Measurements from ENCODE around the gene MRPL12. TPM values are rescaled to one million over a fixed set of nuclear protein-coding genes. Genes with fewer than 3 reads are reported as not detected.

MRPL12 gene
- total RNA-seq, 1 experiment from 2014 or later: 140 TPM

DNA sequence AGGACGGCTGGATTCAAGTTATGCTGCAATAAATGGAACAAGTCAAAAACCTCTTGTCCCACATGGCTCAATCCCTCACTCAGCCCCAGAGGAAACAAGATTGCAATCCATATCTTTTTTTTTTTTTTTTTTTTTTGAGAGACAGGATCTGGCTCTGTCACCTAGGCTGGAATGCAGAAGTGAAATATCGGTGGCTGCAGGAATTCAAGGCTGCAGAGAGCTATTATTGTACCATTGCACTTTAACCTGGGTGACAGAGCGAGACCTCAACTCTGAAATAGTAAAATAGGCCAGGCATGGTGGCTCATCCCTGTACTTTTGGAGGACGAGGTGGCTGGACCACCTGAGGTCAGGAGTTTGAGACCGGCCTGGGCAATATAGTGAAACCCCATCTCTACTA, 44.1 kb upstream of the MRPL12 start:
- H3K4me3 Mint-ChIP-seq: no peak overlapping the region
- H3K18ac ChIP-seq (ENCODE audit: insufficient read length, low read depth, low read length): no peak overlapping the region
- H3K4me1 ChIP-seq (ENCODE audit: insufficient read depth, low read length): no peaks in the 10 kb centered on the region
- H3K23me2 ChIP-seq (ENCODE audit: insufficient read length, low read depth, low read length, poor library complexity, severe bottlenecking): peaks cover 4% of the 10 kb centered on the region
- H3K79me2 ChIP-seq (ENCODE audit: insufficient read depth, low read length): no peaks in the 10 kb centered on the region
- H2BK5ac ChIP-seq (ENCODE audit: insufficient read length, low read length): no peak overlapping the region
- WGBS (ENCODE audit: extremely low coverage, insufficient read length, low lambda C conversion rate): no CpG with 5 or more reads among the region's 5 CpGs
- H3T11ph ChIP-seq (ENCODE audit: low read length): no peak overlapping the region
- H3K56ac ChIP-seq (ENCODE audit: insufficient read length, low read depth, low read length): no peak overlapping the region
- no peak overlapping the region for H4K5ac ChIP-seq (ENCODE audit: insufficient read length, low read depth, low read length)
- H2BK15ac ChIP-seq (ENCODE audit: low read depth, low read length): no peak overlapping the region
- H3K9me3 Mint-ChIP-seq: no peaks in the 10 kb centered on the region
- H2AFZ ChIP-seq (ENCODE audit: low read length): no peak overlapping the region
- H4K91ac ChIP-seq (ENCODE audit: insufficient read length, low read depth, low read length): no peak overlapping the region
- no peak overlapping the region for H3K27ac ChIP-seq (ENCODE audit: insufficient read length, low read depth, low read length)
- no peaks in the 10 kb centered on the region for H3K79me1 ChIP-seq (ENCODE audit: insufficient read depth, low read depth, low read length, poor library complexity, severe bottlenecking)
- no peak overlapping the region for H4K8ac ChIP-seq (replicated peaks; ENCODE audit: insufficient read length, low read depth, low read length)
- TF ChIP-seq, protein P1, sequence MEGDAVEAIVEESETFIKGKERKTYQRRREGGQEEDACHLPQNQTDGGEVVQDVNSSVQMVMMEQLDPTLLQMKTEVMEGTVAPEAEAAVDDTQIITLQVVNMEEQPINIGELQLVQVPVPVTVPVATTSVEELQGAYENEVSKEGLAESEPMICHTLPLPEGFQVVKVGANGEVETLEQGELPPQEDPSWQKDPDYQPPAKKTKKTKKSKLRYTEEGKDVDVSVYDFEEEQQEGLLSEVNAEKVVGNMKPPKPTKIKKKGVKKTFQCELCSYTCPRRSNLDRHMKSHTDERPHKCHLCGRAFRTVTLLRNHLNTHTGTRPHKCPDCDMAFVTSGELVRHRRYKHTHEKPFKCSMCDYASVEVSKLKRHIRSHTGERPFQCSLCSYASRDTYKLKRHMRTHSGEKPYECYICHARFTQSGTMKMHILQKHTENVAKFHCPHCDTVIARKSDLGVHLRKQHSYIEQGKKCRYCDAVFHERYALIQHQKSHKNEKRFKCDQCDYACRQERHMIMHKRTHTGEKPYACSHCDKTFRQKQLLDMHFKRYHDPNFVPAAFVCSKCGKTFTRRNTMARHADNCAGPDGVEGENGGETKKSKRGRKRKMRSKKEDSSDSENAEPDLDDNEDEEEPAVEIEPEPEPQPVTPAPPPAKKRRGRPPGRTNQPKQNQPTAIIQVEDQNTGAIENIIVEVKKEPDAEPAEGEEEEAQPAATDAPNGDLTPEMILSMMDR (conservative IDR thresholded peaks at IDR 0.05): no peak
- no peaks in the 10 kb centered on the region for H4K20me1 ChIP-seq (ENCODE audit: control insufficient read depth, insufficient read depth, insufficient read length)
- no peak overlapping the region for H3K9ac ChIP-seq (ENCODE audit: extremely low read depth, insufficient read length, low read length)
- H3K36me3 Mint-ChIP-seq (ENCODE audit: insufficient read depth in 1 of 3, low read depth in 3 of 3): 0 out of 7 replicates have a peak, but pooled peaks cover 0 to under 1% (median 0%) of the 10 kb centered on the region in 3 experiments
- H3K9me3 ChIP-seq (ENCODE audit: control insufficient read depth, low read depth, low read length): no peaks in the 10 kb centered on the region
- no peak overlapping the region for H3K23ac ChIP-seq (ENCODE audit: insufficient read length, low read depth, low read length)
- no peak overlapping the region for H3K4ac ChIP-seq (ENCODE audit: low read depth, low read length)
- H2BK120ac ChIP-seq (ENCODE audit: low read depth, low read length, poor library complexity, severe bottlenecking): no peak overlapping the region
- H2AK5ac ChIP-seq (ENCODE audit: insufficient read length, low read length): no peak overlapping the region
- H3K27ac Mint-ChIP-seq: no peak overlapping the region
- no peak overlapping the region for H3K4me2 ChIP-seq (ENCODE audit: insufficient read depth, insufficient read length, low read length)
- no peak overlapping the region for H2BK12ac ChIP-seq (ENCODE audit: insufficient read length, low read depth, low read length)
- H2BK20ac ChIP-seq (ENCODE audit: low read depth, low read length, poor library complexity, severe bottlenecking): no peak overlapping the region
- DNase-seq: no peak
- H3K4me1 Mint-ChIP-seq: peaks cover 0 to 2% of the 10 kb centered on the region in 2 experiments; a peak in 2 of 4 replicates
- H3K27me3 ChIP-seq (ENCODE audit: insufficient read depth, low read length): no peaks in the 10 kb centered on the region
- H3K14ac ChIP-seq (ENCODE audit: insufficient read depth, low read length): no peak overlapping the region
- no peaks in the 10 kb centered on the region for H3K27me3 Mint-ChIP-seq (ENCODE audit: low read depth)

Data from H9 (cell line).